Measurements from ENCODE around the gene VDAC2.

DNA sequence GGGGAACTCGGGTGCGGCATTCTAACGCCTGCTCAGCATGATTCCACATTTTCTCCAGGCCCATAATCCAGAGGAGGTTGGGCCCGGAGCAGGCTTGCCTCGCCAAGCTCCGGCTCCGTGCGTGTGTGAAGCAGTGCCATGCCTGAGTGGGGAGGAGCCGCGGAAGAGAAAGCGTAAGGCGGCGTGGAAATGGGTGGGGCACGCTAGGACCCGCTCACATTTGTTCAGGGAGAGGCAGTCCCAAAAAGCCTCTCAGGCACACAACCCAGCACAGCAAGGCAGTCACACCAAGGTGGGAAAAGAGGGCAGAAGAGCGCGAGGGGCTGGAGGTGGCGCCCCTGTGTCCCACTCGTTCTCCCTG lies 695 bp upstream of the VDAC2 start:
- TF ChIP-seq, protein P1, sequence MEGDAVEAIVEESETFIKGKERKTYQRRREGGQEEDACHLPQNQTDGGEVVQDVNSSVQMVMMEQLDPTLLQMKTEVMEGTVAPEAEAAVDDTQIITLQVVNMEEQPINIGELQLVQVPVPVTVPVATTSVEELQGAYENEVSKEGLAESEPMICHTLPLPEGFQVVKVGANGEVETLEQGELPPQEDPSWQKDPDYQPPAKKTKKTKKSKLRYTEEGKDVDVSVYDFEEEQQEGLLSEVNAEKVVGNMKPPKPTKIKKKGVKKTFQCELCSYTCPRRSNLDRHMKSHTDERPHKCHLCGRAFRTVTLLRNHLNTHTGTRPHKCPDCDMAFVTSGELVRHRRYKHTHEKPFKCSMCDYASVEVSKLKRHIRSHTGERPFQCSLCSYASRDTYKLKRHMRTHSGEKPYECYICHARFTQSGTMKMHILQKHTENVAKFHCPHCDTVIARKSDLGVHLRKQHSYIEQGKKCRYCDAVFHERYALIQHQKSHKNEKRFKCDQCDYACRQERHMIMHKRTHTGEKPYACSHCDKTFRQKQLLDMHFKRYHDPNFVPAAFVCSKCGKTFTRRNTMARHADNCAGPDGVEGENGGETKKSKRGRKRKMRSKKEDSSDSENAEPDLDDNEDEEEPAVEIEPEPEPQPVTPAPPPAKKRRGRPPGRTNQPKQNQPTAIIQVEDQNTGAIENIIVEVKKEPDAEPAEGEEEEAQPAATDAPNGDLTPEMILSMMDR (IDR thresholded peaks at IDR 0.05) = no peak
- TF ChIP-seq, protein P2, sequence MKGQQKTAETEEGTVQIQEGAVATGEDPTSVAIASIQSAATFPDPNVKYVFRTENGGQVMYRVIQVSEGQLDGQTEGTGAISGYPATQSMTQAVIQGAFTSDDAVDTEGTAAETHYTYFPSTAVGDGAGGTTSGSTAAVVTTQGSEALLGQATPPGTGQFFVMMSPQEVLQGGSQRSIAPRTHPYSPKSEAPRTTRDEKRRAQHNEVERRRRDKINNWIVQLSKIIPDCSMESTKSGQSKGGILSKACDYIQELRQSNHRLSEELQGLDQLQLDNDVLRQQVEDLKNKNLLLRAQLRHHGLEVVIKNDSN (CRISPR knock-in tag; IDR thresholded peaks at IDR 0.05) = no peak
- TF ChIP-seq ESRRA (CRISPR knock-in tag; IDR thresholded peaks at IDR 0.05; ENCODE audit: borderline replicate concordance) (no peak), FOXJ3 (CRISPR knock-in tag; IDR thresholded peaks at IDR 0.05; ENCODE audit: borderline replicate concordance) (no peak), SMAD4 (CRISPR knock-in tag; IDR thresholded peaks at IDR 0.05) (no peak), NFYB (CRISPR knock-in tag; conservative IDR thresholded peaks at IDR 0.05; ENCODE audit: low read depth) (no peak), MYBL2 (CRISPR knock-in tag; IDR thresholded peaks at IDR 0.05) (no peak), ZNF138 (CRISPR knock-in tag; conservative IDR thresholded peaks at IDR 0.05) (no peak)
- TF ChIP-seq, protein P3, sequence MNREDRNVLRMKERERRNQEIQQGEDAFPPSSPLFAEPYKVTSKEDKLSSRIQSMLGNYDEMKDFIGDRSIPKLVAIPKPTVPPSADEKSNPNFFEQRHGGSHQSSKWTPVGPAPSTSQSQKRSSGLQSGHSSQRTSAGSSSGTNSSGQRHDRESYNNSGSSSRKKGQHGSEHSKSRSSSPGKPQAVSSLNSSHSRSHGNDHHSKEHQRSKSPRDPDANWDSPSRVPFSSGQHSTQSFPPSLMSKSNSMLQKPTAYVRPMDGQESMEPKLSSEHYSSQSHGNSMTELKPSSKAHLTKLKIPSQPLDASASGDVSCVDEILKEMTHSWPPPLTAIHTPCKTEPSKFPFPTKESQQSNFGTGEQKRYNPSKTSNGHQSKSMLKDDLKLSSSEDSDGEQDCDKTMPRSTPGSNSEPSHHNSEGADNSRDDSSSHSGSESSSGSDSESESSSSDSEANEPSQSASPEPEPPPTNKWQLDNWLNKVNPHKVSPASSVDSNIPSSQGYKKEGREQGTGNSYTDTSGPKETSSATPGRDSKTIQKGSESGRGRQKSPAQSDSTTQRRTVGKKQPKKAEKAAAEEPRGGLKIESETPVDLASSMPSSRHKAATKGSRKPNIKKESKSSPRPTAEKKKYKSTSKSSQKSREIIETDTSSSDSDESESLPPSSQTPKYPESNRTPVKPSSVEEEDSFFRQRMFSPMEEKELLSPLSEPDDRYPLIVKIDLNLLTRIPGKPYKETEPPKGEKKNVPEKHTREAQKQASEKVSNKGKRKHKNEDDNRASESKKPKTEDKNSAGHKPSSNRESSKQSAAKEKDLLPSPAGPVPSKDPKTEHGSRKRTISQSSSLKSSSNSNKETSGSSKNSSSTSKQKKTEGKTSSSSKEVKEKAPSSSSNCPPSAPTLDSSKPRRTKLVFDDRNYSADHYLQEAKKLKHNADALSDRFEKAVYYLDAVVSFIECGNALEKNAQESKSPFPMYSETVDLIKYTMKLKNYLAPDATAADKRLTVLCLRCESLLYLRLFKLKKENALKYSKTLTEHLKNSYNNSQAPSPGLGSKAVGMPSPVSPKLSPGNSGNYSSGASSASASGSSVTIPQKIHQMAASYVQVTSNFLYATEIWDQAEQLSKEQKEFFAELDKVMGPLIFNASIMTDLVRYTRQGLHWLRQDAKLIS (CRISPR knock-in tag; IDR thresholded peaks at IDR 0.05; ENCODE audit: borderline replicate concordance) = no peak
- TF ChIP-seq, protein P4, sequence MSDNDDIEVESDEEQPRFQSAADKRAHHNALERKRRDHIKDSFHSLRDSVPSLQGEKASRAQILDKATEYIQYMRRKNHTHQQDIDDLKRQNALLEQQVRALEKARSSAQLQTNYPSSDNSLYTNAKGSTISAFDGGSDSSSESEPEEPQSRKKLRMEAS (CRISPR knock-in tag; IDR thresholded peaks at IDR 0.05) = no peak
- TF ChIP-seq, protein P5, sequence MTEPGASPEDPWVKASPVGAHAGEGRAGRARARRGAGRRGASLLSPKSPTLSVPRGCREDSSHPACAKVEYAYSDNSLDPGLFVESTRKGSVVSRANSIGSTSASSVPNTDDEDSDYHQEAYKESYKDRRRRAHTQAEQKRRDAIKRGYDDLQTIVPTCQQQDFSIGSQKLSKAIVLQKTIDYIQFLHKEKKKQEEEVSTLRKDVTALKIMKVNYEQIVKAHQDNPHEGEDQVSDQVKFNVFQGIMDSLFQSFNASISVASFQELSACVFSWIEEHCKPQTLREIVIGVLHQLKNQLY (CRISPR knock-in tag; IDR thresholded peaks at IDR 0.05) = no peak
- TF ChIP-seq, protein P6, sequence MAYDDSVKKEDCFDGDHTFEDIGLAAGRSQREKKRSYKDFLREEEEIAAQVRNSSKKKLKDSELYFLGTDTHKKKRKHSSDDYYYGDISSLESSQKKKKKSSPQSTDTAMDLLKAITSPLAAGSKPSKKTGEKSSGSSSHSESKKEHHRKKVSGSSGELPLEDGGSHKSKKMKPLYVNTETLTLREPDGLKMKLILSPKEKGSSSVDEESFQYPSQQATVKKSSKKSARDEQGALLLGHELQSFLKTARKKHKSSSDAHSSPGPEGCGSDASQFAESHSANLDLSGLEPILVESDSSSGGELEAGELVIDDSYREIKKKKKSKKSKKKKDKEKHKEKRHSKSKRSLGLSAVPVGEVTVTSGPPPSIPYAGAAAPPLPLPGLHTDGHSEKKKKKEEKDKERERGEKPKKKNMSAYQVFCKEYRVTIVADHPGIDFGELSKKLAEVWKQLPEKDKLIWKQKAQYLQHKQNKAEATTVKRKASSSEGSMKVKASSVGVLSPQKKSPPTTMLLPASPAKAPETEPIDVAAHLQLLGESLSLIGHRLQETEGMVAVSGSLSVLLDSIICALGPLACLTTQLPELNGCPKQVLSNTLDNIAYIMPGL (CRISPR knock-in tag; IDR thresholded peaks at IDR 0.05) = no peak
